K562 treated with DMSO at 1 percent for 24 hours (cell line): ENCODE results near the gene JMY. TPM values are rescaled to one million over a fixed set of nuclear protein-coding genes. Genes with fewer than 3 reads are reported as not detected.

Experiments used
- total RNA-seq: library from RNA; unstranded; fragments of 300-600 nt; gene quantifications from 2 replicates; pipeline ENCODE4 v1.2.3, GENCODE V29; 2022; ENCODE audit warnings: low read depth; ENCODE audit not compliant: insufficient read depth

The JMY gene
- 2.7 and 2.8 TPM in 2 replicates for total RNA-seq

DNA sequence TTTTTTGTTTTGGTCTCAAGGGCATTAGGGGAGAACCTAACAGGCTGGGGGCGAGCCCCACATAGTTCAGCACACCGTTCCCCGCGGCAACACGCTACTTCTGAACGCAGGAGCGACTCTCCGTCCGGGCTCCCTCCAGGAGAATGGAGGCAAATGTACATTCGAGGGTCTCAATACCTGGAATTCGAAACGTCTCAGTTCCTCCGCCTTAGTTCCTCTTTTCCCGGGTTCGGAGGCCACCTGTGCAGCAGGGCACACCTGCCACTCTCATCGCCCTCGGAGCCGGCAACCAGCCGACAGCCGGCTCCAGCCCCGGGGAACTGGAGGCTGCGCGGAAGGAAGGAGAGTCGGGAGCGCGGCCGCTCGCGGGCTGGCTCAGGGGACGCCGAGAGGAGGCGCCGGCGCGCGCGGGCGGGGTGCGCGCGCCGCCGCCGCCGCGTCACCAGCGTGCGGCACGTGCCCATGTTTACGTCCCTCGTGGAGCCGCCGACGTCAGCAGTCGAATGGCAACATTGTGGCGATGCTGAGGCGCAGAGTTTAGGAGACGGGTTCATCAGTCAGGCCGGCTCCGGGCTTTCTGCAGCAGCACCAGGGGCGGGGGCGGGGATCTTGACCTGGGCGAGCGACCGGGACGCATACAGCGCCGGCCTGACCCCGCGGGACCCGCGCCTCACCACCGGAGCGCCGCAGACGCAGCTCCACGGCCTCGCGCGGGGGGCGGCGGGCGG, at the start of gene JMY:
Gene JMY, plus strand, starts transcription at position 498 of the 728 bp plus-strand sequence. CDS start 520 bp downstream, outside the sequence.

Other genes starting within 250 kb of the JMY start
- gene DMGDH, start 166.5 kb upstream of the JMY start, total RNA-seq = not detected in 2 replicates
- not detected in 2 replicates for gene BHMT2, start 166.4 kb upstream of the JMY start, total RNA-seq
- gene BHMT, start 124.3 kb upstream of the JMY start, total RNA-seq = not detected in 2 replicates